GM18519 (cell line): ENCODE measurements around the gene DEPDC7.
"Not testable (repeated sequence)": the region's sequence is repeated elsewhere in the genome, so short reads cannot be mapped to it uniquely, and the experiment has no call there.

ENCODE experiments used
- ATAC-seq: cut with Tn5 transposase; IDR thresholded peaks from one replicate; pipeline ENCODE4 v1.9.1; 2021; ENCODE audit warnings: mild to moderate bottlenecking, moderate library complexity; ENCODE audit not compliant: unreplicated experiment, low FRiP score

Gene DEPDC7

GRCh38 chr11:33015621-33016551 lies at the start of gene DEPDC7:
TSS of gene DEPDC7 (plus strand) at chr11:33015878. CDS start at chr11:33015956, 78 bp downstream.
- ATAC-seq: peak; percentile 75

GRCh38 chr11:32968541-32968940 lies 47.1 kb upstream of the DEPDC7 start:
- no peak for ATAC-seq

GRCh38 chr11:32972233-32972632 lies 43.4 kb upstream of the DEPDC7 start:
- ATAC-seq: not testable (repeated sequence)

- ATAC-seq: no peak
These were observed 42.9 kb upstream of the DEPDC7 start for GRCh38 chr11:32972781-32973180.

- no peak for ATAC-seq
These were observed 33.1 kb upstream of the DEPDC7 start for GRCh38 chr11:32982626-32983025.

GRCh38 chr11:32983506-32983905 lies 32.2 kb upstream of the DEPDC7 start:
- ATAC-seq: no peak

- ATAC-seq: no peak
These were observed 30.1 kb upstream of the DEPDC7 start for GRCh38 chr11:32985600-32985999.

GRCh38 chr11:32987851-32988250 lies 27.8 kb upstream of the DEPDC7 start:
- no peak for ATAC-seq

- no peak for ATAC-seq
These were observed 25.2 kb upstream of the DEPDC7 start for GRCh38 chr11:32990481-32990880.

GRCh38 chr11:32991427-32991826 lies 24.3 kb upstream of the DEPDC7 start:
- no peak for ATAC-seq

GRCh38 chr11:32991898-32992297 lies 23.8 kb upstream of the DEPDC7 start:
- ATAC-seq: no peak

GRCh38 chr11:33000181-33000580 lies 15.5 kb upstream of the DEPDC7 start:
- no peak for ATAC-seq

- ATAC-seq: no peak
These were observed 14.4 kb upstream of the DEPDC7 start for GRCh38 chr11:33001281-33001680.

GRCh38 chr11:33001751-33002542 lies 13.7 kb upstream of the DEPDC7 start:
- no peak for ATAC-seq

- ATAC-seq: no peak
These were observed 10.5 kb upstream of the DEPDC7 start for GRCh38 chr11:33005175-33005574.

GRCh38 chr11:33006010-33006409 lies 9.7 kb upstream of the DEPDC7 start:
- ATAC-seq: no peak

GRCh38 chr11:33013755-33014154 lies 1.9 kb upstream of the DEPDC7 start:
- no peak for ATAC-seq

GRCh38 chr11:33016654-33017053 lies 976 bp downstream of the DEPDC7 start:
- ATAC-seq: no peak

- ATAC-seq: no peak
These were observed 1.8 kb downstream of the DEPDC7 start for GRCh38 chr11:33017478-33017877.

- ATAC-seq: no peak
These were observed 2.3 kb downstream of the DEPDC7 start for GRCh38 chr11:33017965-33018364.

GRCh38 chr11:33018840-33019239 lies 3.2 kb downstream of the DEPDC7 start:
- no peak for ATAC-seq
